ENCODE results near the gene PRICKLE2.

DNA sequence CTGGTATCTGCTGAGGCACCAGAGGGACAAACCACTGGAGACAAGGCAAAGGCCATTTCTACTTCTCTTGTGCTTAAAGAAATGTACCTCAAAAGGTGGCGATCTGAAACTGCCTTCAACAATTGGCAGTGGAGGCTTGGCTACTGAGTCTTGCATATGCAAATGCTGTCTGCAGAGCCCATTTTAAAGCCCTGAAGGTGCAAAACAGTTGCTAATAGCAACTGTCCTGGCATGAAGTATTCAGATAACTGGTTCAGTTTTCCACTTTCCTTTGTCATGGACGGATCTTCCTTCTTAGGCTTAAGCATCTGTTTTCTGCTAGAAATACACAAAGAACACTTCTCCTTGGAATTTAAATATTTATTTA lies 130.6 kb downstream of the PRICKLE2 start:
- TF ChIP-seq CREM (CRISPR knock-in tag; IDR thresholded peaks at IDR 0.05) (no peak), TEAD1 (CRISPR knock-in tag; IDR thresholded peaks at IDR 0.05) (no peak)
